Mammary epithelial cell (primary cell): Measurements from ENCODE around the gene GLT8D1.

Source experiments
- EZH2 ChIP-seq: IDR thresholded peaks from 2 replicates; pipeline ENCODE4 v1.6.1; 2012; ENCODE audit warnings: low read length, inconsistent platforms, borderline replicate concordance
- TF ChIP-seq, protein P1 (sequence below), 2 donors: IDR thresholded peaks in 1 of 2; conservative IDR thresholded peaks in 1 of 2; 2 replicates each; pipeline ENCODE4 v1.5.1; 2011 to 2012; ENCODE audit warnings: inconsistent platforms in 2 of 2, low read length in 2 of 2, mild to moderate bottlenecking in 2 of 2, control low read depth in 1 of 2, low read depth in 1 of 2; ENCODE audit not compliant: insufficient read depth in 1 of 2; ENCODE audit errors: extremely low read depth in 1 of 2

GRCh38 chr3:52714335-52715302 is 9.0 kb upstream of the GLT8D1 start:
- TF ChIP-seq, protein P1, sequence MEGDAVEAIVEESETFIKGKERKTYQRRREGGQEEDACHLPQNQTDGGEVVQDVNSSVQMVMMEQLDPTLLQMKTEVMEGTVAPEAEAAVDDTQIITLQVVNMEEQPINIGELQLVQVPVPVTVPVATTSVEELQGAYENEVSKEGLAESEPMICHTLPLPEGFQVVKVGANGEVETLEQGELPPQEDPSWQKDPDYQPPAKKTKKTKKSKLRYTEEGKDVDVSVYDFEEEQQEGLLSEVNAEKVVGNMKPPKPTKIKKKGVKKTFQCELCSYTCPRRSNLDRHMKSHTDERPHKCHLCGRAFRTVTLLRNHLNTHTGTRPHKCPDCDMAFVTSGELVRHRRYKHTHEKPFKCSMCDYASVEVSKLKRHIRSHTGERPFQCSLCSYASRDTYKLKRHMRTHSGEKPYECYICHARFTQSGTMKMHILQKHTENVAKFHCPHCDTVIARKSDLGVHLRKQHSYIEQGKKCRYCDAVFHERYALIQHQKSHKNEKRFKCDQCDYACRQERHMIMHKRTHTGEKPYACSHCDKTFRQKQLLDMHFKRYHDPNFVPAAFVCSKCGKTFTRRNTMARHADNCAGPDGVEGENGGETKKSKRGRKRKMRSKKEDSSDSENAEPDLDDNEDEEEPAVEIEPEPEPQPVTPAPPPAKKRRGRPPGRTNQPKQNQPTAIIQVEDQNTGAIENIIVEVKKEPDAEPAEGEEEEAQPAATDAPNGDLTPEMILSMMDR (conservative IDR thresholded peaks at IDR 0.05 in 1 of 2, IDR thresholded peaks at IDR 0.05 in 1 of 2; ENCODE audit: extremely low read depth in 1 of 2, insufficient read depth in 1 of 2, low read depth in 1 of 2, low read length in 2 of 2): no peak
- no peak for TF ChIP-seq EZH2
